Mesenchymal stem cell (in vitro differentiated cells and primary cell): ENCODE data around the gene RASGRP1.
A peak's percentile ranks its signal among the peaks of the same experiment; 100 is the strongest.

Experiments
- DNase-seq: peaks from one replicate; pipeline ENCODE4 v3.0.0-alpha.2; 2013
- H2AFZ ChIP-seq: one replicate; pipeline ENCODE4 v1.6.1; 2013; ENCODE audit warnings: low read depth, mild to moderate bottlenecking, control low read depth, inconsistent platforms, low read length, moderate library complexity
- H2AK5ac ChIP-seq: 2 replicates; pipeline ENCODE4 v1.6.1; 2013; ENCODE audit warnings: low read length, moderate library complexity, mild to moderate bottlenecking, inconsistent platforms; ENCODE audit not compliant: severe bottlenecking
- H2BK120ac ChIP-seq: one replicate; pipeline ENCODE4 v1.6.1; 2013; ENCODE audit warnings: low read depth, mild to moderate bottlenecking, inconsistent platforms, low read length, moderate library complexity
- H2BK12ac ChIP-seq, 2 experiments: one replicate each; pipeline ENCODE4 v1.6.1; 2013; ENCODE audit warnings: inconsistent platforms in 2 of 2, low read length in 2 of 2, mild to moderate bottlenecking in 2 of 2, moderate library complexity in 2 of 2, control low read depth in 1 of 2
- H2BK15ac ChIP-seq: one replicate; pipeline ENCODE4 v1.6.1; 2013; ENCODE audit warnings: mild to moderate bottlenecking, low read depth, inconsistent platforms; ENCODE audit not compliant: poor library complexity, severe bottlenecking
- H2BK5ac ChIP-seq: 2 replicates; pipeline ENCODE4 v1.6.1; 2013; ENCODE audit warnings: low read depth, mild to moderate bottlenecking, low read length, control low read depth, inconsistent platforms; ENCODE audit not compliant: poor library complexity, severe bottlenecking
- H3K14ac ChIP-seq, 2 experiments: one replicate each; pipeline ENCODE4 v1.6.1; 2013; ENCODE audit warnings: inconsistent platforms in 2 of 2, low read length in 2 of 2, control low read depth in 1 of 2, mild to moderate bottlenecking in 1 of 2, moderate library complexity in 1 of 2
- H3K18ac ChIP-seq, 2 experiments: one replicate each; pipeline ENCODE4 v1.6.1; 2013; ENCODE audit warnings: inconsistent platforms in 2 of 2, low read length in 2 of 2, control low read depth in 1 of 2, low read depth in 1 of 2, mild to moderate bottlenecking in 1 of 2
- H3K23ac ChIP-seq, 2 experiments: one replicate each; pipeline ENCODE4 v1.6.1; 2013; ENCODE audit warnings: inconsistent platforms in 2 of 2, low read length in 2 of 2, mild to moderate bottlenecking in 2 of 2, moderate library complexity in 2 of 2, control low read depth in 1 of 2
- H3K27ac ChIP-seq: 2 replicates; pipeline ENCODE4 v1.5.1; 2013; ENCODE audit warnings: mild to moderate bottlenecking, moderate library complexity, low read length, control low read depth, inconsistent platforms; ENCODE audit not compliant: poor library complexity, severe bottlenecking
- H3K27me3 ChIP-seq, 2 experiments: 2 replicates each; pipeline versions ENCODE4 v1.6.1 to v1.7.0; 2013; ENCODE audit warnings: low read length in 2 of 2, mild to moderate bottlenecking in 2 of 2, moderate library complexity in 2 of 2, control low read depth in 1 of 2, inconsistent platforms in 1 of 2; ENCODE audit not compliant: control insufficient read depth in 1 of 2, insufficient read depth in 1 of 2
- H3K36me3 ChIP-seq, 2 experiments: 2 replicates each; pipeline versions ENCODE4 v1.6.1 to v1.7.0; 2013; ENCODE audit warnings: low read length in 2 of 2, control low read depth in 1 of 2, inconsistent platforms in 1 of 2, low read depth in 1 of 2, mild to moderate bottlenecking in 1 of 2; ENCODE audit not compliant: insufficient read depth in 2 of 2, control insufficient read depth in 1 of 2
- H3K4ac ChIP-seq, 2 experiments: one replicate each; pipeline ENCODE4 v1.6.1; 2013; ENCODE audit warnings: inconsistent platforms in 2 of 2, low read length in 2 of 2, mild to moderate bottlenecking in 2 of 2, moderate library complexity in 2 of 2, control low read depth in 1 of 2, low read depth in 1 of 2
- H3K4me1 ChIP-seq: 2 replicates; pipeline ENCODE4 v1.6.1; 2013; ENCODE audit warnings: low read depth, low read length, control low read depth; ENCODE audit not compliant: control insufficient read depth, insufficient read depth
- H3K4me2 ChIP-seq: 2 replicates; pipeline ENCODE4 v1.6.1; 2013; ENCODE audit warnings: low read length, mild to moderate bottlenecking, inconsistent platforms; ENCODE audit not compliant: poor library complexity, severe bottlenecking
- H3K4me3 ChIP-seq, 2 experiments: 2 replicates each; pipeline versions ENCODE4 v1.5.1 to v1.7.0; 2013; ENCODE audit warnings: low read length in 2 of 2, mild to moderate bottlenecking in 2 of 2, control low read depth in 1 of 2, low read depth in 1 of 2; ENCODE audit not compliant: insufficient read depth in 1 of 2
- H3K79me1 ChIP-seq: replicated peaks from 2 replicates; pipeline ENCODE4 v1.6.1; 2013; ENCODE audit warnings: mild to moderate bottlenecking, control low read depth, low read length, inconsistent platforms; ENCODE audit not compliant: poor library complexity, severe bottlenecking
- H3K9ac ChIP-seq: 2 replicates; pipeline ENCODE4 v1.7.0; 2013; ENCODE audit warnings: mild to moderate bottlenecking, low read length, moderate library complexity
- H3K9me3 ChIP-seq: 2 replicates; pipeline ENCODE4 v1.7.0; 2013; ENCODE audit warnings: mild to moderate bottlenecking, low read length; ENCODE audit not compliant: control insufficient read depth
- H4K8ac ChIP-seq: one replicate; pipeline ENCODE4 v1.6.1; 2013; ENCODE audit warnings: inconsistent platforms, mild to moderate bottlenecking, low read length, moderate library complexity
- H4K91ac ChIP-seq: one replicate; pipeline ENCODE4 v1.6.1; 2013; ENCODE audit warnings: mild to moderate bottlenecking, low read length, inconsistent platforms
- WGBS: methylation state at CpG from one replicate; pipeline ENCODE4 v1.1.7; 2013; ENCODE audit warnings: mixed read lengths; 5-methylcytosine and 5-hydroxymethylcytosine counted together

RASGRP1 gene

GRCh38 chr15:38533926-38534325 is 30.7 kb downstream of the RASGRP1 start:
- Histone ChIP-seq H3K23ac (no peak overlapping the region), H3K79me1 (no peaks in the 10 kb centered on the region), H4K91ac (no peak overlapping the region), H3K27ac (no peak overlapping the region), H3K4ac (no peak overlapping the region), H3K4me1 (peaks cover 8% of the 10 kb centered on the region), H3K14ac (no peak overlapping the region), H2BK5ac (no peak overlapping the region), H2BK120ac (no peak overlapping the region), H3K27me3 (peaks cover 0 to 12% of the 10 kb centered on the region in 2 experiments), H3K4me3 (no peak overlapping the region), H2BK12ac (no peak overlapping the region), H4K8ac (no peak overlapping the region), H2BK15ac (no peak overlapping the region), H2AFZ (no peak overlapping the region), H3K9me3 (no peaks in the 10 kb centered on the region), H3K36me3 (no peaks in the 10 kb centered on the region), H3K18ac (no peak overlapping the region), H3K4me2 (no peak overlapping the region), H2AK5ac (no peak overlapping the region), H3K9ac (no peak overlapping the region)
- no peak for DNase-seq

- Histone ChIP-seq H3K4me2 (no peak overlapping the region), H3K36me3 (no peaks in the 10 kb centered on the region), H2AK5ac (no peak overlapping the region), H2BK15ac (no peak overlapping the region), H2BK12ac (no peak overlapping the region), H3K9me3 (no peaks in the 10 kb centered on the region), H3K4me1 (peaks cover 8% of the 10 kb centered on the region), H4K8ac (no peak overlapping the region), H3K14ac (no peak overlapping the region), H2AFZ (no peak overlapping the region), H3K27me3 (peaks cover 0 to 12% of the 10 kb centered on the region in 2 experiments), H3K23ac (no peak overlapping the region), H4K91ac (no peak overlapping the region), H2BK120ac (no peak overlapping the region), H3K4me3 (no peak overlapping the region), H3K27ac (no peak overlapping the region), H3K4ac (no peak overlapping the region), H2BK5ac (no peak overlapping the region), H3K9ac (no peak overlapping the region), H3K18ac (no peak overlapping the region), H3K79me1 (no peaks in the 10 kb centered on the region)
- no peak for DNase-seq
- 87% methylated on average over 3 of the region's 6 CpGs for WGBS
Observed at GRCh38 chr15:38533416-38533915, 31.1 kb downstream of the RASGRP1 start.

GRCh38 chr15:38532728-38533127 is 31.9 kb downstream of the RASGRP1 start:
- peaks cover 8% of the 10 kb centered on the region for H3K4me1 ChIP-seq
- peaks cover 0 to 12% of the 10 kb centered on the region in 2 experiments for H3K27me3 ChIP-seq
- no peaks in the 10 kb centered on the region for H3K79me1 ChIP-seq
- H3K23ac ChIP-seq, result no peak overlapping the region
- H2BK15ac ChIP-seq, result no peak overlapping the region
- H2BK5ac ChIP-seq, result no peak overlapping the region
- no peak overlapping the region for H2AFZ ChIP-seq
- H3K4me2 ChIP-seq, result no peak overlapping the region
- H3K27ac ChIP-seq, result no peak overlapping the region
- H4K8ac ChIP-seq, result no peak overlapping the region
- no peaks in the 10 kb centered on the region for H3K36me3 ChIP-seq
- WGBS, result 82% methylated on average over 3 of the region's 3 CpGs
- no peak overlapping the region for H2BK120ac ChIP-seq
- no peak overlapping the region for H2AK5ac ChIP-seq
- DNase-seq, result no peak
- H3K9ac ChIP-seq, result no peak overlapping the region
- no peak overlapping the region for H2BK12ac ChIP-seq
- no peak overlapping the region for H3K18ac ChIP-seq
- H3K9me3 ChIP-seq, result no peaks in the 10 kb centered on the region
- H4K91ac ChIP-seq, result no peak overlapping the region
- H3K14ac ChIP-seq, result no peak overlapping the region
- H3K4me3 ChIP-seq, result no peak overlapping the region
- no peak overlapping the region for H3K4ac ChIP-seq

- Histone ChIP-seq H3K36me3 (no peaks in the 10 kb centered on the region), H3K79me1 (no peaks in the 10 kb centered on the region), H2BK15ac (no peak overlapping the region), H3K18ac (no peak overlapping the region), H2BK12ac (no peak overlapping the region), H4K91ac (no peak overlapping the region), H3K9ac (no peak overlapping the region), H3K27me3 (peaks cover 0 to 12% of the 10 kb centered on the region in 2 experiments), H3K9me3 (no peaks in the 10 kb centered on the region), H3K4ac (no peak overlapping the region), H3K23ac (no peak overlapping the region), H2BK5ac (no peak overlapping the region), H2BK120ac (no peak overlapping the region), H3K4me2 (no peak overlapping the region), H3K14ac (no peak overlapping the region), H3K4me3 (no peak overlapping the region), H4K8ac (no peak overlapping the region), H2AFZ (no peak overlapping the region), H2AK5ac (no peak overlapping the region), H3K4me1 (peaks cover 8% of the 10 kb centered on the region), H3K27ac (peak overlapping the region; percentile 3)
- 42% methylated on average over 4 of the region's 4 CpGs for WGBS
- peak; percentile 32 for DNase-seq
Observed at GRCh38 chr15:38531509-38531908, 33.1 kb downstream of the RASGRP1 start.
